ENCODE measurements around the gene TCF4. TPM values are rescaled to one million over a fixed set of nuclear protein-coding genes. Genes with fewer than 3 reads are reported as not detected.

Gene TCF4
- total and polyA plus RNA-seq, 2 donors (not counting 1 experiment from before 2014, with no cell fraction given), result 68.5 to 353 TPM

- DNase-seq (no peak), ATAC-seq (ENCODE audit: low read depth) (no peak)
- Histone ChIP-seq H3K9ac (ENCODE audit: low read length) (no peak overlapping the region), H3K79me2 (ENCODE audit: control insufficient read depth, insufficient read depth, low read length) (peaks cover 24% of the 10 kb centered on the region), H3K4me2 (replicated peaks; ENCODE audit: low read depth, low read length, poor library complexity, severe bottlenecking) (no peak overlapping the region), H3K36me3 (replicated peaks in 1 of 2; ENCODE audit: control extremely low read depth in 1 of 2, control insufficient read depth in 1 of 2, extremely low read depth in 1 of 2, insufficient read depth in 2 of 2, low read length in 1 of 2) (peaks cover 0 to 4% of the 10 kb centered on the region in 2 experiments), H3K4me3 (ENCODE audit: control extremely low read depth in 1 of 5, extremely low read depth in 1 of 5, insufficient read depth in 1 of 5, low read depth in 2 of 5, low read length in 4 of 5) (no peak overlapping the region), H2AFZ (ENCODE audit: insufficient read depth, low read depth, low read length, poor library complexity, severe bottlenecking) (no peak overlapping the region), H3K4me1 (ENCODE audit: control insufficient read depth in 2 of 2, insufficient read depth in 2 of 2, low read length in 2 of 2) (no peaks in the 10 kb centered on the region), H3K27ac (ENCODE audit: low read length in 2 of 2) (no peak overlapping the region), H4K20me1 (ENCODE audit: control insufficient read depth, insufficient read depth, low read length, poor library complexity, severe bottlenecking) (no peaks in the 10 kb centered on the region), H3K27me3 (replicated peaks in 1 of 4; ENCODE audit: control extremely low read depth in 1 of 4, control insufficient read depth in 3 of 4, insufficient read depth in 4 of 4, low read length in 3 of 4) (no peaks in the 10 kb centered on the region), H3K9me3 (ENCODE audit: control extremely low read depth in 1 of 3, control insufficient read depth in 2 of 3, insufficient read depth in 1 of 3, low read length in 2 of 3) (no peaks in the 10 kb centered on the region)
- no peak overlapping the region for H3K27ac Mint-ChIP-seq
- peaks cover 8% of the 10 kb centered on the region for H3K4me1 Mint-ChIP-seq
- no peaks in the 10 kb centered on the region for H3K9me3 Mint-ChIP-seq (ENCODE audit: insufficient read depth)
- 43% methylated on average over 1 of the region's 5 CpGs for WGBS (ENCODE audit: insufficient coverage)
- CTCF ChIA-PET, result no interaction called here
- intact Hi-C loops (cut with micrococcal nuclease), result no loop called here
- no peak overlapping the region for H3K4me3 Mint-ChIP-seq
- TF ChIP-seq CTCF (IDR thresholded peaks at IDR 0.05) (no peak), EZH2 (IDR thresholded peaks at IDR 0.05; ENCODE audit: borderline replicate concordance, insufficient read depth, low read depth, low read length, poor library complexity, severe bottlenecking) (no peak)
- POLR2A ChIA-PET, result no interaction called here
- H3K27me3 Mint-ChIP-seq, result no peaks in the 10 kb centered on the region
Observed at GRCh38 chr18:55546851-55547704, 40.9 kb downstream of the TCF4 start.

- no peak overlapping the region for H2AFZ ChIP-seq (ENCODE audit: insufficient read depth, low read depth, low read length, poor library complexity, severe bottlenecking)
- intact Hi-C loops (cut with micrococcal nuclease), result no loop called here
- no peaks in the 10 kb centered on the region for H3K27me3 ChIP-seq (replicated peaks in 1 of 4; ENCODE audit: control extremely low read depth in 1 of 4, control insufficient read depth in 3 of 4, insufficient read depth in 4 of 4, low read length in 3 of 4)
- no peaks in the 10 kb centered on the region for H3K27me3 Mint-ChIP-seq
- no peak for ATAC-seq (ENCODE audit: low read depth)
- H3K4me2 ChIP-seq (replicated peaks; ENCODE audit: low read depth, low read length, poor library complexity, severe bottlenecking), result no peak overlapping the region
- DNase-seq, result no peak
- no CpG with 5 or more reads among the region's 1 CpG for WGBS (ENCODE audit: insufficient coverage)
- no peak overlapping the region for H3K27ac ChIP-seq (ENCODE audit: low read length in 2 of 2)
- peaks cover 0 to 2% of the 10 kb centered on the region in 2 experiments for H3K36me3 ChIP-seq (replicated peaks in 1 of 2; ENCODE audit: control extremely low read depth in 1 of 2, control insufficient read depth in 1 of 2, extremely low read depth in 1 of 2, insufficient read depth in 2 of 2, low read length in 1 of 2)
- H3K4me3 Mint-ChIP-seq, result no peak overlapping the region
- H3K4me3 ChIP-seq (ENCODE audit: control extremely low read depth in 1 of 5, extremely low read depth in 1 of 5, insufficient read depth in 1 of 5, low read depth in 2 of 5, low read length in 4 of 5), result no peak overlapping the region
- H3K79me2 ChIP-seq (ENCODE audit: control insufficient read depth, insufficient read depth, low read length), result peaks cover 13% of the 10 kb centered on the region
- no peaks in the 10 kb centered on the region for H3K4me1 ChIP-seq (ENCODE audit: control insufficient read depth in 2 of 2, insufficient read depth in 2 of 2, low read length in 2 of 2)
- no peak overlapping the region for H3K9ac ChIP-seq (ENCODE audit: low read length)
- H3K9me3 ChIP-seq (ENCODE audit: control extremely low read depth in 1 of 3, control insufficient read depth in 2 of 3, insufficient read depth in 1 of 3, low read length in 2 of 3), result no peaks in the 10 kb centered on the region
- H3K27ac Mint-ChIP-seq, result no peak overlapping the region
- H3K9me3 Mint-ChIP-seq (ENCODE audit: insufficient read depth), result peaks cover 2% of the 10 kb centered on the region
- POLR2A ChIA-PET, result no interaction called here
- H4K20me1 ChIP-seq (ENCODE audit: control insufficient read depth, insufficient read depth, low read length, poor library complexity, severe bottlenecking), result no peaks in the 10 kb centered on the region
- peaks cover 5% of the 10 kb centered on the region for H3K4me1 Mint-ChIP-seq
- CTCF ChIA-PET, result no interaction called here
- TF ChIP-seq CTCF (IDR thresholded peaks at IDR 0.05) (no peak), EZH2 (IDR thresholded peaks at IDR 0.05; ENCODE audit: borderline replicate concordance, insufficient read depth, low read depth, low read length, poor library complexity, severe bottlenecking) (no peak)
Observed at GRCh38 chr18:55544014-55544413, 44.0 kb downstream of the TCF4 start.

All from B cell (primary cell).